GM21723 (cell line): ENCODE data around the gene LRP5.
A peak's percentile ranks its signal among the peaks of the same experiment; 100 is the strongest.
"Not testable (repeated sequence)": the region's sequence is repeated elsewhere in the genome, so short reads cannot be mapped to it uniquely, and the experiment has no call there.

Experiments
- ATAC-seq: cut with Tn5 transposase; IDR thresholded peaks from one replicate; pipeline ENCODE4 v1.9.1; 2021; ENCODE audit warnings: mild to moderate bottlenecking, moderate library complexity; ENCODE audit not compliant: unreplicated experiment

LRP5 gene

DNA sequence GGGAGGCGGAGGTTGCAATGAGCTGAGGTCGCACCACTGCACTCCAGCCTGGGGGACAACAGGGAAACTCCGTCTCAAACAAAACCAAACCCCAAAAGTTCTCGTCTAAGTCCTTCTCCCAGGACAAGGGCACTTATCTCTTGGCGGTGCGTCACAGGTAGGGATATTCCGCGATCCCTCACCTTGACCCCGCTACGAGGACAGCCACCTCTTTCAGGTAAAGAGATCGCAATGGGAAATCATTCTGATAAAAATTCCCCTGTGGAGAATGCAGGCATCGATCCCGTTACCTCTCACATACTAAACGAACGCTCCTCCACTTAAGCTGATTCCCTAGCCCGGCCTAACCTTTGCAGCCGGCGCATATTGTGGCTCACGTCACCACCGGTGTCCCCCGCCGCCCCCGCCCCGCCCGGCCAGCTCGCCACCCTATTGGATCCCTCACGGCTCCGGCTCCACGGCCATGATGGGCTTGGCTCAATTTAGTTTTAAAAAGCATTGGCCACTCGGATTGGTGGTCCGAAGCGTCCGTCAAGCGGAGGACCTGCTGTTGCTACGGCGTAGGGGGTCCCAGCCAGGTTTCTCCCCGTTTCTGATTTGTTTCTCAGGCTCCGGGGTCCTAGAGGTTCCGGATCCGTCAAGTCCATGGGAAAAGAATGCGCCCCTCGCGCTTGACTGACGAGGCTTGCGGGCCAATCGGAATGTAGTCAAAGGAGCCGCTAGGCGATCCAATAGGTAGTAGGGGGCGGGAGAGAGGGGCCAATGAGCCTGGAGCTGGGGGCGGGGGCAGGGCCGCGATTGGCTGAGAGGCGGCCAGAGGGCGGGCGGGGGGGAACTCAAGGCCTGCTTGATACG is 147.7 kb downstream of the LRP5 start:
- ATAC-seq = peak; percentile 84

DNA sequence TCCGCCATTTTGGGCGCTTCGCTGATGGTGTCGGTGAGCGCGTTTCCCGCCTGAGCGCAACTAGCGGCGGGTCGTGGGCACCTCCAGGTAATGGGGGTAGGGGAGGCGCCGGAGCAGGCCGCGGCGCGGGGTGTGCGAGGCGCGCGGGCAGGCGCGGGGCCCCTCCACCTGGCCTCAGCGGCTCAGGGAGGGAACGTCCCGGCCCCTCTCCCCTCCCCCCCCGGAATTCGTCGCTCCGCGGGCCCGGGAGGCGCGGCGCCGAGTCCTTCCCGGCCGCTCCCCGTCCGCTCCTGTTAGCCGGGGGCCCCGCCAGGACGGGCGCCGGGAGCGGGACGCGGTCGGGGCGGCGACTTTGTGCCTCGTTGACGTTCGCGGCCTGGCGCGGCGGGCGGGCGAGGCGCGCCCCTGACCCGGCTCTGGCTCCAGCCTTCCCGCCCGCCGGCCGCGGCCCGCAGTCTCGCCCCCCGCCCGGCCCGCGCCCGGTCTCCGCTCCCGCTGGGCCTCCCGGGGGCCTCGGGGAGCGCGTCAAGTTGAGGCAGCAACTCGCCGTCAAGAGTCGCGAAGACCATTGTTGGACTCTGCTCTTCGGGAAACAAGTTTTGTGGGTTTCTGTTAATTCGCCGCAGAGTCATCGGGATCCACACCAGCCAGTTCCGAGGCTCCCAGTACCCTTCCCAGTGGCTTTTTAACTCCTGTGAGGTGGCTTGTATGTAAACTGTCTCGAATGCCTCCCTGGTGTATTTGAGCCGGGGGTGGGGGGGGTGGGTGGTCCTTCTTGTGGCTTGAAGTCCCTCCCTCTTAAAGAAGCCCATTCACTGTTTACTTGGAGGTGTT is 148.6 kb downstream of the LRP5 start, which contains the start of gene PPP6R3:
Gene PPP6R3, plus strand, starts transcription at position 12 of the 834 bp plus-strand sequence. CDS start 76,913 bp downstream, outside the sequence.
- ATAC-seq = peak; percentile 43

DNA sequence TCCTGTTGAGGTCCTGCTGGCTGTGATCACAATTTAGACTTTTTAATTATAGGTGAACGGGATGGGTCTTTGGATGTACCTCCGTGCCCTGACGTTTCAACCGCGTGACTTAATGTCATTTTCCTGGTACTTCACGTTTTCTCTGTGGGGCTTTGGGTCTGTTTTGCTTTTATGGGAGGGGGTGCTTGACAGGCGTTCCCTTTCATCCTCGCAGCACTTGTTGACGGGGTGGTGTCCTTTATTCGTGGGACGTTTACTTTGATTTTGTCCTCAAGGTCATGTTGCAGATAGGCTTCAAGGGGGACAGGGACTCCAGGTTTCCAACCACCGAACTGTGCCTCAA is 149.2 kb downstream of the LRP5 start:
- no peak for ATAC-seq

- ATAC-seq = no peak
Measured at GRCh38 chr11:68463714-68464113, 151.3 kb downstream of the LRP5 start.

- ATAC-seq = no peak
Measured at GRCh38 chr11:68467201-68467834, 154.9 kb downstream of the LRP5 start.

- ATAC-seq = no peak
Measured at GRCh38 chr11:68468217-68468828, 155.9 kb downstream of the LRP5 start.

DNA sequence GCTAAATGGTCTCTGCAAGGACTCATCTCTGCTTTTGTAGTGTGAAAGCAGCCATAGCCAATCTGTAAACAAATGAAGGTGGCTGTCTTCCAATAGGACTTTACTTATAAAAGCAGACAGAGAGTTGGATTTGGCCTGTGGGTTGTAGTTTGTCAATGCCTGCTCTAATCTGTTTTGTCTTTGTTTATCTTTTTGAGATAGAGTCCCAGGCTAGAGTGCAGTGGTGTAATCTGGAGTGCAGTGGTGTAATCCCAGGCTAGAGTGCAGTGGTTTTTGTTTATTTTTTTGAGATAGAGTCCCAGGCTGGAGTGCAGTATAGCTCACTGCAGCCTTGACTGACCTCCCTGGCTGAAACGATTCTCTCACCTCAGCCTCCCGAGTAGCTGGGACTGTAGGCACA is 156.7 kb downstream of the LRP5 start:
- no peak for ATAC-seq

- ATAC-seq = no peak
Measured at GRCh38 chr11:68469642-68470041, 157.3 kb downstream of the LRP5 start.

DNA sequence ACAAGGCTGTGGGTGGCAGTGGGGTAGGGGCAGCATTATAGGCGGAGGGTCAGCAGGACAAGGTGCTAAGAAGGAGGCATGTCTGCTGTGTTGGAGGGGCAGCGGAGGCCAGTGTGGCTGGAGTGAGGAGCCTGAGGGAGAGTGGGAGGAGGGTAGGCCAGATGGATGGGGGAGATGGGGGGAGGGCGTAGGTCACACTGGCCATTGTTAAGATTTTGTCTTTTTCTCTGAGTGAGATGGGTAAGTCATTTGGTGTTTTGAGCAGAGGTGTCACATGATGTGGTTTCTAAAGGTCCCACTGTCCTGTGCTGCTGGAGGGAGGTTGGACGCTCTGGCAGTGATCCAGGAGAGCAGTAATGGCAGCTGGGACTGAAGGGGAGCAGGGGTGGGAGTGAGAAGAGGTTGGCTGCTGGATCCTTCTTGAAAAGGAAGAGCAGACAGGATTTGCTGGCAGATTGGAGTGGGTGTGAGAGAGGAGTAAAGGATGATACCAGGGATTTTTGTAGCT is 158.0 kb downstream of the LRP5 start:
- no peak for ATAC-seq

GRCh38 chr11:68471360-68472340 is 159.3 kb downstream of the LRP5 start:
- no peak for ATAC-seq

DNA sequence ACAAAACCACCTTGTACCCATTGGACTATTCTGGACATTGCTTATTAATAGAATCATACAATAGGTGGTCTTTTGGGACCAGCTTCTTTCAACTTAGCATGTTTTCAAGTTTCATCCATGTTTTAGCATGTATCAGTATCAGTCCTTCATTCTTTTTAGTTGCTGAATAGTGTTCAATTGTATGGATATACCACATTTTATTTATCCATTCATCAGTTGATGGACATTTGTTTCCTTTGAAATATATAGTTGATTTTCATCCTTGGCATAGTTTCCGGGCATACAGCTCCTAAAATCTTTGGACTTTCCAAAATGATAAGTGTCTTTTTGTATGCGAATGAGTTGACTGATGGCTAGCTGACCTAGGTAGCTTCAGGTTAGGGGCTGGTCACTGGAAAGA is 160.4 kb downstream of the LRP5 start:
- ATAC-seq = no peak

DNA sequence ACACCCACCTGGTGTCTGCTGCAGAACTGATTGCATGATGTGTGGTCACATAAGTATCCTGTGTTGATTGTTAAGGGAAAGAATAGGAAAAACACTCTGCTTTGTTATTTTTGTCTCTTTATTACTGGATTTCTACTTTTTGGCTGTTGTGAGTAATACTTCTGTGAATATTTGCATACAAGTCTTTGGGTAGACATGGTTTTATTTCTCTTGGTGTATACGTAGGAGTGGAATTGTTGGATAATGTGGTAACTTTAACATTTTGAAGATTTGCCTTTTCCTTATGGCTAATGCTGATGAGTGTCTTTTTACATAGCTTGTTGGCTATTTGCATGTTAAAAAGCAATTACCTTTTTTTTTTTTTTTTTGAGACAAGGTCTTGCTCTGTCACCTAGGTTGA is 161.3 kb downstream of the LRP5 start:
- no peak for ATAC-seq

DNA sequence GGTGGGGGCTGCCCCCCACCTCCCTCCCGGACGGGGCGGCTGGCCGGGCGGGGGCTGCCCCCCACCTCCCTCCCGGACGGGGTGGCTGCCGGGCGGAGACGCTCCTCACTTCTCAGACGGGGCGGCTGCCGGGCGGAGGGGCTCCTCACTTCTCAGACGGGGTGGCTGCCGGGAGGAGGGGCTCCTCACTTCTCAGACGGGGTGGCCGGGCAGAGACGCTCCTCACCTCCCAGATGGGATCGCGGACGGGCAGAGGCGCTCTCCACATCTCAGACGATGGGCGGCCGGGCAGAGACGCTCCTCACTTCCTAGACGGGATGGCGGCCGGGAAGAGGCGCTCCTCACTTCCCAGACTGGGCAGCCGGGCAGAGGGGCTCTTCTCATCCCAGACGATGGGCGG is 163.2 kb downstream of the LRP5 start:
- not testable (repeated sequence) for ATAC-seq

- ATAC-seq = no peak
Measured at GRCh38 chr11:68479390-68479789, 167.0 kb downstream of the LRP5 start.

DNA sequence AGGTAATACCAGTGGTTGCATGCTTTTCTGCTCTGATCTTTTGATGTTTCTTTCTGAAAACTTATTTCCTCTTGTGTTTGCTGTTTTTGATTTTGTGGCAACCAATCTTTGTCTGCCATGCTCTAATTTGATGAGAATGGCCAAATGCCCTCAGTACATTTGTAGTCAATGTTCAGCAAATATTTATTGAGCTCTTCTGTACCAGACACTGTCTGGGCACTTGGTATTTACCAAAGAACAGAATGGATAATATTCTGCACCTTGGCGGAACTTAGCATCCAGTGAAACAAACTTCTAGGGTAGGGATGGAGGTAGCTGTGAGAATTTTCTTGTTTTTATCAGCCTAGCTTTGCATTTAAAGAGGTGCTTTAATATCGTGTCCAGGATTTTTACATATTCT is 167.8 kb downstream of the LRP5 start:
- ATAC-seq = no peak

DNA sequence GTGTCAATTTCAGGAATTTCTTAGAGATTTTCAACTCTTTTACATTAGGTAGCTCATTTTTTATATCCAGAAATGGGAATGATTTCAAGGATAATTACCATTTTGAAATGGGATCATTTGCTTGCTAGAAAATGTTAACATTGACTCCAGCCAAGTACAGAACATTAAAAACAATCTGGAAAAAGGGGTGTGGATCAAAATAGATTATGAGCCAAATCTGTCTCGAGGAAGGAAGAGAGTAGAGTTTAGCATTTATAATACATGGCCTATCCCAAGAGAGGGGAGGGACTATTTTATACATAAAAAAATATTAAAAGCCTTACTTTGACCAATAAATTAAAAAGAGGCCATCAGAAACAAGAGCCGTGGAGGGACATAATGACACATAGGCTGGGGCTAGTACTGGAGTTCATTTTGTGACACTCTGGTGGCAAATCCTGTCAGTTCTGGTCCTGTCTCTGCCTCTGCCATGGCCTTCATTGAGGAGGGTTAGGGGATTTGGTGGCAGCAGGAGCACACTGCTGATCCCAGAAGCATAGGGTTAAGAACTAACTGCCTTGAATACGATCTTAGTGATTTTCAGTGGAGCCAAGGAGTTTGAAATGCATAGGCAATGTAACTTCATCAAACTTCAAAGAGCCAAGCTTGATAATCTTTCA is 168.6 kb downstream of the LRP5 start:
- no peak for ATAC-seq

- no peak for ATAC-seq
Measured at GRCh38 chr11:68481579-68482240, 169.3 kb downstream of the LRP5 start.

DNA sequence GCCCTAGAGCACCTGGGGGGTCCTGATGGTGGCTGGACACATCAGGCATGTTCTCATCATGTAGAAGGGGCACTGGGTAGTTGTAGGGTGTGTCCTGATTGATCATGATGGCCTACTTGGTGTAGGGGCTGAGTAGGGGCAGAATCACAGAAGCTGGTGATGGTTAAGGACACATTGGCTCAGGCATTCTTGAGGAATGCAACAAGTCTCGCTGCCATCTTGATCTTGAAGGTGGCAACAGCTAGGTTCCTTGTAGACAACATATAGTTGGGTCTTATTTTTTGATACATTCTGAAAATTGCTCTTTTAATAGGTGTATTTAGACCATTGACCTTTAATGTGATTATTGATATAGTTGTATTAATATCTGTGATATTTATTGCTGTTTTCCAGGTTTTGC is 176.2 kb downstream of the LRP5 start:
- ATAC-seq = no peak
